ENCODE data around the gene SMC4. TPM values are rescaled to one million over a fixed set of nuclear protein-coding genes. Genes with fewer than 3 reads are reported as not detected.

The SMC4 gene
- polyA plus RNA-seq, 2 of the 4 experiments (the other 2 are of a cell fraction) = 121 to 139 TPM

- WGBS (ENCODE audit: missing lambda C conversion rate) = 95% methylated on average over 3 of the region's 3 CpGs
Measured at GRCh38 chr3:160455846-160456245, 56.4 kb downstream of the SMC4 start.

GRCh38 chr3:160458151-160458550 lies 58.7 kb downstream of the SMC4 start:
- ATAC-seq = no peak
- WGBS (ENCODE audit: missing lambda C conversion rate) = 81% methylated on average over 4 of the region's 4 CpGs
- ChIA-PET POLR2A (no interaction called here), CTCF (interaction anchor here (0.6 to 2.4 kb wide), 2 partner anchors 28 to 1285 kb away, joined by 3 to 11 read pairs; no protein-coding TSS in a partner anchor)
- no peak for TF ChIP-seq FOSL2 (IDR thresholded peaks at IDR 0.05)
- TF ChIP-seq FOSL2 (CRISPR knock-in tag; IDR thresholded peaks at IDR 0.05) = no peak
- TF ChIP-seq POLR2A (IDR thresholded peaks at IDR 0.05; ENCODE audit: low read length) = no peak
- no peak for TF ChIP-seq SMC3 (IDR thresholded peaks at IDR 0.05)
- no peak for TF ChIP-seq JUNB (IDR thresholded peaks at IDR 0.05)
- TF ChIP-seq USF2 (IDR thresholded peaks at IDR 0.05) = no peak
- no peak for TF ChIP-seq POLR2AphosphoS2 (conservative IDR thresholded peaks at IDR 0.05; ENCODE audit: low read length)
- no peak for TF ChIP-seq EP300 (IDR thresholded peaks at IDR 0.05)
- no peak for TF ChIP-seq CTCF (IDR thresholded peaks at IDR 0.05)
- TF ChIP-seq MAX (IDR thresholded peaks at IDR 0.05) = no peak
- no peak for TF ChIP-seq E2F6 (IDR thresholded peaks at IDR 0.05; ENCODE audit: borderline replicate concordance, low read depth)
- no peak for TF ChIP-seq NFE2L2 (conservative IDR thresholded peaks at IDR 0.05; ENCODE audit: low read length)
- no peak for TF ChIP-seq RARB (CRISPR knock-in tag; IDR thresholded peaks at IDR 0.05)
- no peak for TF ChIP-seq NPAS2 (CRISPR knock-in tag; IDR thresholded peaks at IDR 0.05; ENCODE audit: borderline replicate concordance)
- no peak for TF ChIP-seq MAZ (IDR thresholded peaks at IDR 0.05; ENCODE audit: borderline replicate concordance, low read depth, low read length)
- no peak for TF ChIP-seq RFX5 (IDR thresholded peaks at IDR 0.05)
- no peak for TF ChIP-seq HMGXB4 (CRISPR knock-in tag; IDR thresholded peaks at IDR 0.05; ENCODE audit: borderline replicate concordance)
- no peak for DNase-seq (ENCODE audit: low read depth in 1 of 2, low spot score in 1 of 2)
- FAIRE-seq = no peak
- H3K4me3 ChIP-seq = no peak overlapping the region
- no peak overlapping the region for H3K4me2 ChIP-seq
- H3K9me3 ChIP-seq = no peaks in the 10 kb centered on the region
- H3K27ac ChIP-seq = no peak overlapping the region
- no peaks in the 10 kb centered on the region for H3K4me1 ChIP-seq

More at GRCh38 chr3:160455846-160456245, 56.4 kb downstream of the SMC4 start:
- TF ChIP-seq ATOH8 (CRISPR knock-in tag; IDR thresholded peaks at IDR 0.05; ENCODE audit: low read depth) = no peak
- no peak for TF ChIP-seq POLR2A (IDR thresholded peaks at IDR 0.05; ENCODE audit: low read length)
- TF ChIP-seq E2F6 (IDR thresholded peaks at IDR 0.05; ENCODE audit: borderline replicate concordance, low read depth) = no peak
- no peak for TF ChIP-seq PHF8 (IDR thresholded peaks at IDR 0.05; ENCODE audit: borderline replicate concordance, low read depth)
- no peak for TF ChIP-seq EP300 (IDR thresholded peaks at IDR 0.05)
- no peak for TF ChIP-seq ZC3H11A (IDR thresholded peaks at IDR 0.05)
- TF ChIP-seq JUN (IDR thresholded peaks at IDR 0.05) = no peak
- TF ChIP-seq CHD2 (IDR thresholded peaks at IDR 0.05; ENCODE audit: low read length, partially characterized antibody) = no peak
- TF ChIP-seq KDM1A (IDR thresholded peaks at IDR 0.05; ENCODE audit: low read depth) = no peak
- no peak for TF ChIP-seq HEYL (CRISPR knock-in tag; IDR thresholded peaks at IDR 0.05)
- no peak for TF ChIP-seq GATA3 (IDR thresholded peaks at IDR 0.05; ENCODE audit: borderline replicate concordance)
- no peak for TF ChIP-seq HOXB5 (CRISPR knock-in tag; IDR thresholded peaks at IDR 0.05)
- H3K9me3 ChIP-seq = no peaks in the 10 kb centered on the region
- CTCF ChIA-PET = interaction anchor here (1.6 kb wide), 1 partner anchor 7 kb away, joined by 3 read pairs; no protein-coding TSS in a partner anchor
- FAIRE-seq (no peak), ATAC-seq (no peak), DNase-seq (ENCODE audit: low read depth in 1 of 2, low spot score in 1 of 2) (no peak)
- no peaks in the 10 kb centered on the region for H3K4me1 ChIP-seq
- H3K4me3 ChIP-seq = no peak overlapping the region
- no peak overlapping the region for H3K4me2 ChIP-seq
- H3K27ac ChIP-seq = no peak overlapping the region
- POLR2A ChIA-PET = no interaction called here
